NCI-H748 treated with DMSO at 0.1 percent for 48 hours (cell line): ENCODE data around the gene DNAJB2.
"Not testable (repeated sequence)": the region's sequence is repeated elsewhere in the genome, so short reads cannot be mapped to it uniquely, and the experiment has no call there.

ENCODE experiments used
- DNase-seq: peaks from one replicate; lab custom pipeline; 2025; lab: John Stamatoyannopoulos, UW

Gene DNAJB2

GRCh38 chr2:219258942-219259341 is 20.2 kb upstream of the DNAJB2 start:
- not testable (repeated sequence) for DNase-seq

DNA sequence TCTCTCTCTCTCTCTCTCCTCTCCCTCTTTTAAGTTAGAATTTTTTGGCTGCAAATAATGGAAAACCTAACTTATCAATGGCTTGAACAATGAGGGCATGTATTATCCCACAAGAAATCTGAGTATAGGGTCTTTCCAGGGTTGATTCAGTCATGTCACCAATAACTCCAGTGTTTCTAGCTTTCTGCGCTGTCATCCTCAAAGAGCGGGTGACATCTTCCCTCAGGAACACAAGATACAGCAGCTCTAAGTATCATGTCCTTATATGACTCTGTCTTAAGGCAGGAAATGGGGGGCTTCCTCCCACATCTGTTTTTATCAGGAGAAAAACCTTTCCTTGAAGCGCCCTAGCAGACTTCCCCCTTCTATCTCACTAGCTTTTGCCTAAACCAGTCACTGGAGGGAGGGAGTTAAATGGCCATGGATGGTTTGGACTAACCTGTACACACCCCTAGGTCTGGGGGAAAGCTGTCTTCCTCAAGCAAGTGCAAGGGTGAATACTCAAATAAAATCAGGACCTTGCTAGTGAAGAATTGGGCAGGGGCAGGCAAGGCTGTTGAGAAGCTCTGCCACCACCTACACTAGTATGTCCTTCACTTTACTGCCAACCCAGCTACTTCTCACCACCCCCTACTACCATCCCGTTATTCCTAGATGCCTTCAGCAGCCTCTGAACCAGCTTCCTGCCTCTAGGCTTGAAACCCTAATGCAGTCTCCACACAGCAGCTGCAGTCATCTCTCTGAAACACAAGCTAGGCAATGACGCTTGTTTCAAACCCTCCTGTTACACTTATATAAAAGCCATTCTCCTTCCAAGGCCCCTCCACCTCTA is 17.9 kb upstream of the DNAJB2 start:
- DNase-seq: no peak

DNA sequence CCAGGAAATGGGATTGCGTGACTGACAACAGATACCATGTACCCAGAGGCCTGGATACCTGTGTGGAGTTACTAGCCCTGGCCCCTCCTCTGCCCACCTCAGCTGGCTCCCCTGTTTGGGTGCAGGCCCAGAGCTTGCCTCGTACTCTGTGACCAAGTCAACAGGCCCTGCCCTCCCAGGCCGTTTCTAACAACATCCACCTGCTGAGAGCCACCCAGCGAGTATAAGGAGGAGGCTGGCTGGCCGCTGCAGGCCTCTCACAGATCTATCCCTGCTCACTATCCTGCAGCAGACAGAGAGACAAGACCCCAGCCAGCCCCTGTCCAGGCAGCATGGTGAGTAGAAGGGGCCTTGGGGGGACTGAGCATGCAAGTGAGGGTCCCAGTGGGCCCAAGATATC is 12.9 kb upstream of the DNAJB2 start:
- no peak for DNase-seq

- no peak for DNase-seq
These were observed 12.3 kb upstream of the DNAJB2 start for GRCh38 chr2:219266886-219267285.

DNA sequence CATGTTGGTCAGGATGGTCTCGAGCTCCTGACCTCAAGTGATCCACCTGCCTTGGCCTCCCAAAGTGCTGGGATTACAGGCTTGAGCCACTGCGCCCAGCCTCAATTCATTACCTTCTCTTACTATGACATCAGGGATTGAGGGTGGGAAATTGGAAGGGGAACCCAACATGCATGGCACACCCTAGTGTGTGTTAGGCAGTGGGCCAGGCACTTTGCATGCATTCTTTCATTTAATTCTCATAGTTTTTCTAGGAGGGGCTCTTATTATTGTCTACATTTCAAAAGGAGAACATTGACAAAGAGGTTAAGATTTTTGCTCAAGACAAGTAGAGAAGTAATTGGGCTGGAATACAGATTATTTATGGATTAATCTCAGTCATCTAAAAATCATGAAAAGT is 10.9 kb upstream of the DNAJB2 start:
- no peak for DNase-seq

DNA sequence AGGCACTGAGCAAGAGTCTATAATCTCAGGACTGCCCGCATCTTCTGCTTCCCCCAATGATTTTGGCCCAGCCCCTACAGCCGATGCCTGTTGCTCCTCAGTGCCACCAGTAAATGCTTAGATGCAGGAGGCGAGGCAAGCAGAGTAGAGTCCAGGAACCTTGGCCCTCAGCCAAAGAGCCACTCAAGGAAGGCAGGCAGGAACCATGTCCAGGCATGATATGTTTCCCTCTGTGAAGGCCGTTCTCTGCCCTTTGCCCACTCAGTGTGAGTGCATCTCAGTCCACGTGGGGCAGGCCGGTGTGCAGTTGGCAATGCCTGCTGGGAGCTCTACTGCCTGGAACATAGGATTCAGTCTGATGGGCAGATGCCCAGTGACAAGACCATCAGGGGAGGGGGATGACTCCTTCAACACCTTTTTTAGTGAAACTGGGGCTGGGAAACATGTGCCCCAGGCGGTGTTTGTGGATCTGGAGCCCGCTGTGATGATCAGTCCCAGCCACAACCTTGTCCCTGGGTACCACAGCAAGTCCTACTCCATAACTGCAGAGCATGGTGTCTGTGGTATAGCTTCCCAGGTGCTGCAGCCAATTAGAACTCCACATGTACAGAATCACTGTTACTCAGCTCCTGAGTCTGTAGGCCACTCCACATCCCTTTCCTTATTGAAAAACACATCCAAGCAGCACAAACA is 9.7 kb upstream of the DNAJB2 start:
- no peak for DNase-seq

DNA sequence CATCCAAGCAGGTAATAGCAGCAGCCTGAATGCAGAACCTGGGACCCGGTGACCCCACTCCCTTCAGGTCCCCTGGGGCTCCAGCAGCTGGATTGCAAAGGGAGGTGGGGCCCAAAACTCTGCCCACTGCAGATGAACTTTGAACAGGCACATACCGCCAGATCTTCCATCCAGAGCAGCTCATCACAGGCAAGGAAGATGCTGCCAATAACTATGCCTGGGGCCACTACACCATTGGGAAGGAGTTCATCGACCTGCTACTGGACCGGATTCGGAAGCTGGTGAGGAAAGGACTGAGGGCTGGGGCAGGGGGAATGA is 9.2 kb upstream of the DNAJB2 start:
- no peak for DNase-seq

- DNase-seq: no peak
These were observed 8.1 kb upstream of the DNAJB2 start for GRCh38 chr2:219271021-219271420.

GRCh38 chr2:219272356-219272755 is 6.8 kb upstream of the DNAJB2 start:
- DNase-seq: no peak

DNA sequence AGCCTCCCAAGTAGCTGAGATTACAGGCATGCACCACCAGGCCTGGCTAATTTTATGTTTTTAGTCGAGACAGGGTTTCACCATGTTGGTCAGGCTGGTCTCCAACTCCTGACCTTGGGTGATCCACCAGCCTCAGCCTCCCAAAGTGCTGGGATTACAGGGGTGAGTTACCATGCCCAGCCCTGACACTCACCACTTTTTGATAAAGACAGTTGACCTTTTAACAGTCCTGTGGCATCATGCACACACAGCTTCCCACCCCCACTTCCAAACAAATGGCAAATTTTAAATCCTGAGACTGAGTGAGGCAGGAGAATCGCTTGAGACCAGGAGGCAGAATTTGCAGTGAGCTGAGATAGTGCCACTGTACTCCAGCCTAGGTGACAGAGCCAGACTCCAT is 6.2 kb upstream of the DNAJB2 start:
- DNase-seq: no peak

DNA sequence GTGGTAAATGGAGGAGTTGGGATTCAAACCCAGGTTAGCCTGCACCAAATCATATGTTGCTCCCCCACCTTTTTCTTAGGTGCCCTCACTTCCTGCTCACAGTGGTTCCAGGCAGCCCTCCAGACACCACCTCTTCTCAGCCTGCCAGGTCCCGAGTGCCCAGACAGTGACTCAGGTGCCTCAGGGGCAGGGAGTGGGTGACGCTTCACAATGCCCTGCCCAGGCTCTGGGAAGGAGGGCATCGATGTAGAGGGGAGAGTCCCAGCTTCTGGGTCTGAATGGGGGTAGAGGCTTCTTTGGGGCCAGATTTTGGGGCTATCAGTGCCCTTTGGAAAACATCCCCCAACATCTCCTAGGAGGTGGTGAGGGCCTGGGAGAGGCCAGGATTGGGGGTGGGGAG is 5.2 kb upstream of the DNAJB2 start:
- no peak for DNase-seq

DNA sequence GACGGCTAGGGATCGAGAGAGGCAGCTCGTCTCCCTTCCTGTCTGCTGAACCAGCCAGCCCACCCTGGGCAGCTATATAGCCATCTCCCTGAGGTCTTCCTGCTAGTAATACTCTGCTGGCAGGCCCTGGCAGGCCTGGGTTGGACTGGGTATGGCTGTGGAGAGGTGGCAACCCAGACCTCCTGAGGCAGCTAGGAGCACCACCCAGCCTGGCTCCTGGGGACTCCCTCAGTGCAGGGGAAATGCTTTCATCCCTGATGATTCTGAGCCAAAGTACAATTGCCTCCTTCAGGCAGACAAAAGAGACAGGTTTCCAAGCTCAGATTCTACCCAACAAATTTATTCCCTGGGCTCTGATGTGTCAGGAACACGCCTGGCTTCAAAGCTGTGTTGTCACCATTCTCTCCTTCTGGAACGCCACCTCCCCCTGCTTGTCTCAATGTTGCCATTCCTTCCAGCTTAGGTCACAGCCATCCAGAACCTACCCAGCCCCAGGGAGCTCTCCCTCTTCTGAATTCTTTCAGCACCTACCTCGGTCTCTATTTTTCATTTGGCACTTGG is 4.7 kb upstream of the DNAJB2 start:
- no peak for DNase-seq

GRCh38 chr2:219277703-219278654 is 1.2 kb upstream of the DNAJB2 start:
- peak; percentile 71 for DNase-seq

DNA sequence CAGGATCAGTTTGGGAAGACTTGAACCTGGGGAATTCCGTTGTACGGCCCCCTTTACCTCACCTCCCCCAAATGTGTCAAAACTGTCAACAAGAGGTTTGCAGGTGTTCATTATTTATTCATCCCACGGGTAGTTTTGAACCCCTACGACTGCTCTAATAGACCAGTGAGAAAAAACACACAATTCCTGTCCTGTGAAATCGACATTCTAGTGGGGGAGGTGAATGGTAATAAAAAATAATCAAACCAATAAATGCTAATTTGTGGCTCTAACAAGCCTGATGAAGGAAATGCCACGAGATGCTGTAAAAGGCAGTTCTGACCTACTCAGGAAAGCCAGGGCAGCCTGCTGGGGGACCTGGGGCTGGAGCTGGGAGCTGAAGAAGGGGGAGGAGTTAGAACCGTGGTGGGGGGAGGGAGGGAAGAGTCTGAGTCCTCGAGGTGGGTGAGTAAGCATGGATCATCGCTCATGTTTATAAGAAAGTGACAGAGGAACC is 463 bp upstream of the DNAJB2 start:
- DNase-seq: no peak

DNA sequence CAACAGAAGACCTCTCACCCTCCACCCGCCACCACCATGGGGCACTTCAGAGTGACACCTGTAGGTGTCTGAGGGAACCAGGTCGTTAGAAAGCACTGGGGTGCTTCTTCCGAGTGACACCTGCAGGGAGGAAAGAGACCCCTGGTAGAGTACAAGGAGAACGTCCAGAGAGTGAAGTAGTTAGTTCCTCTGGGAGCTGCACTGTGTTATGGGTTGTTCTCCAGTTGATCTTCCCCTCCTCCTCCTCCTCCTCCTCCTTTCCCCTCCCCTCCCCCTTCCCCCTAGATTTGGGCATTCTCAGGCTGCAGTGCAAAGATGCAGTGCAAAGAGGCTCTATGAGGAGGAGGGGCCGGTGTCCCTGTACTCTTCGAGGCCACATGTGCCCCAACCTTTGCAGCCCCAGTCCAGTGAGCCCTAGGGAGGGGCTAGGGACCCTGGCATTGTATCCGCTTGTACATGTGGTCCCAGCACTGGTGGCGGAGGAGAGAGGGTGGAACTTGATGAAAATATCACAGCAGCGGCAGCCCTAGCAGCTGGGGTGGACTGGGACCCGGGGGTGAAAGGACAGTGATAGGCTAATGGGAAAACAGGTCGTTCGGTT is 850 bp downstream of the DNAJB2 start:
- DNase-seq: no peak

GRCh38 chr2:219280651-219281050 is 1.5 kb downstream of the DNAJB2 start:
- no peak for DNase-seq

GRCh38 chr2:219281588-219281987 is 2.4 kb downstream of the DNAJB2 start:
- DNase-seq: no peak

DNA sequence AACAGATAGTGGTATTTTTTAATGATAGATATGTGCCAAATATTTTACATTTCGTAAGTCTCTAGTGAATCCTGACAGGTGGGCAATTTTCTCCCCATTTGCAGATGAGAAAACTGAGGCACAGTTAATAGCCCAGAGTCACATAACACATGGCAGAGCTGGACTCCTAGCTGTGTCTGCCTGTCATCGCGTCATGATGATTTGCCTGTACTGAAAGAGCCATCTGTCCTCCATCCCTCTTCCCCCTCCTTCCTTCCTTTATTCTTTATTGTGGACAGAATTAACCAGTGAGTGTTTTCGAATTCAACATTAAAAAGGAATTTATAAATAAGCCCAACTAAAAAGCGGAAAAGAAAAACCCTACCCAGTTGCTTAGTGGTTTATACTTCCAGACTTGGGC is 3.2 kb downstream of the DNAJB2 start:
- no peak for DNase-seq

GRCh38 chr2:219282943-219283581 is 3.9 kb downstream of the DNAJB2 start:
- no peak for DNase-seq

- no peak for DNase-seq
These were observed 5.6 kb downstream of the DNAJB2 start for GRCh38 chr2:219284501-219285372.
